ENCODE data around the gene HES5.

The HES5 gene

DNA sequence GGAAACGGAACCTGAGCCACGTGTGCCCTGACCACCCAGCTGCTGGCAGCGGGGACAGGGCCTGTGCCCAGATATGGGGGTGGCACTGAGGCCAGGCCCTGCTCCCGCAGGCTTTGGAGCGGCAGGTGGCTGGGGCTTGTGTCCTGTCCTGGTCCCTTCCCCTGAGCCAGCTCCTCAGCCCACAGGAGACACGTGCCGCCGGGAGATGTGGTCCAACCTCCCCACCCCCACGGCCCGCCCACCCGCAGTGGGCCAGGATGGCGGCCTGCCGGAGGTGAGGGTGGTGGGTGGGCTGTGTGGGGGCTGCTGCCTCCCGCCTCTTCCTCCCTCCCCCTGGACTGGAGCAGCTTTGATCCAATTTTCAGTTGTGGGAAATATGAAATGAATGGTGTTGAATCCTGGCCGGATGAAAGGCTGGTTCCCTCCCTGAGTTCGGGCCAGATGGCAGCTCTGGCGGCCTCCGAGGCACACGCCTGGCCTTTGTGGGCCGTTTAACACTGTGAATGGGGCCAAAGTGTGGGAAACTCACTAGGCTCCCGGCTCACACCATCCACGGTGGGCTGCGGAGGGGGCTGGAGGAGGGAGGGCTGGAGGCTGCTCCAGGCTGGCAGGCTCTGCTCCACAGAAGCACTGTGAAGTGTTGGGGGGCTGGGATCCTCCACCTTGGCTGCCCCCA lies 2.6 kb upstream of the HES5 start:
- TF ChIP-seq, protein P1, sequence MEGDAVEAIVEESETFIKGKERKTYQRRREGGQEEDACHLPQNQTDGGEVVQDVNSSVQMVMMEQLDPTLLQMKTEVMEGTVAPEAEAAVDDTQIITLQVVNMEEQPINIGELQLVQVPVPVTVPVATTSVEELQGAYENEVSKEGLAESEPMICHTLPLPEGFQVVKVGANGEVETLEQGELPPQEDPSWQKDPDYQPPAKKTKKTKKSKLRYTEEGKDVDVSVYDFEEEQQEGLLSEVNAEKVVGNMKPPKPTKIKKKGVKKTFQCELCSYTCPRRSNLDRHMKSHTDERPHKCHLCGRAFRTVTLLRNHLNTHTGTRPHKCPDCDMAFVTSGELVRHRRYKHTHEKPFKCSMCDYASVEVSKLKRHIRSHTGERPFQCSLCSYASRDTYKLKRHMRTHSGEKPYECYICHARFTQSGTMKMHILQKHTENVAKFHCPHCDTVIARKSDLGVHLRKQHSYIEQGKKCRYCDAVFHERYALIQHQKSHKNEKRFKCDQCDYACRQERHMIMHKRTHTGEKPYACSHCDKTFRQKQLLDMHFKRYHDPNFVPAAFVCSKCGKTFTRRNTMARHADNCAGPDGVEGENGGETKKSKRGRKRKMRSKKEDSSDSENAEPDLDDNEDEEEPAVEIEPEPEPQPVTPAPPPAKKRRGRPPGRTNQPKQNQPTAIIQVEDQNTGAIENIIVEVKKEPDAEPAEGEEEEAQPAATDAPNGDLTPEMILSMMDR (IDR thresholded peaks at IDR 0.05), result no peak

DNA sequence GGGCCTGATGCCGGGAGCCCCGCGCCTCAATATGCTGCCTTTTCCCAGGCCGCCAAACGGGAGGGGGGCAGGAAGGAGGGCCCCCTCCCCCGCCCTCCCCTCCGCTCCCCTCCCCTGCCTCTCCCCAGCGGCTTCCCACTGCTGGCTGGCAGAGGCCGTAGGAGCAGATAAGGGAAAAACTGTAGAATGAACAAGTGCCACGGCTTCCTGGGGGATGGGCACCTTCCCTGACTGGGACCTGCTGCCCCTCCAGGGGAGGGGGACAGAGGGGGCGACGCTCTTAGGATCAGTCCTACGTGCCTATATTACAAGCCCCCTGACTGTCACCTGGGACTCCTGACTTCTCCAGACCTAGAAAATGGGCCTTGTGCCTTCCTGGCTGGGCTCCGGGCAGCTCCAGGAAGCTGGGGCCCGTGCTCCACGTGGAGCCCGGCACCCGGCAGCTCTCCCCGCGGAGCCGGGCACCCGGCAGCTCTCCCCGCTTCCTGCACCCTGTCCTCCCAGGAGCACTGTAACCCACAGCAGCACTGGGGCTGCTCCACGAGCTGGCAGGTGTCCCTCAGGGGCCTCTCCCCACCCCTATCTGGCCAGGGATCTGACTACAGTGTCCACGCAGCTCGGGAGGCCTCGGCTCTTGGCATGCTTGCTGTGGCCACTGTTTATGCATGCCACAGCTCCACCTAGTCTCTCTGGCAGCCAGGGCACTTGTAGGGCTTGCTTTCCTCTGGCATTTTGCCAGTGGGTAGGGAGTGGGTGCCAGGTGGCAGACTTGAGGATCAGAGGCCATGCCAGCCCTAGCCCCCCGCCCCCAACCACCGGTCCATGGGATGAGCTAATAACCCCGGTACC lies 674 bp upstream of the HES5 start:
- TF ChIP-seq, protein P1 (IDR thresholded peaks at IDR 0.05), result no peak; the same call in 1 of the 2 replicates

DNA sequence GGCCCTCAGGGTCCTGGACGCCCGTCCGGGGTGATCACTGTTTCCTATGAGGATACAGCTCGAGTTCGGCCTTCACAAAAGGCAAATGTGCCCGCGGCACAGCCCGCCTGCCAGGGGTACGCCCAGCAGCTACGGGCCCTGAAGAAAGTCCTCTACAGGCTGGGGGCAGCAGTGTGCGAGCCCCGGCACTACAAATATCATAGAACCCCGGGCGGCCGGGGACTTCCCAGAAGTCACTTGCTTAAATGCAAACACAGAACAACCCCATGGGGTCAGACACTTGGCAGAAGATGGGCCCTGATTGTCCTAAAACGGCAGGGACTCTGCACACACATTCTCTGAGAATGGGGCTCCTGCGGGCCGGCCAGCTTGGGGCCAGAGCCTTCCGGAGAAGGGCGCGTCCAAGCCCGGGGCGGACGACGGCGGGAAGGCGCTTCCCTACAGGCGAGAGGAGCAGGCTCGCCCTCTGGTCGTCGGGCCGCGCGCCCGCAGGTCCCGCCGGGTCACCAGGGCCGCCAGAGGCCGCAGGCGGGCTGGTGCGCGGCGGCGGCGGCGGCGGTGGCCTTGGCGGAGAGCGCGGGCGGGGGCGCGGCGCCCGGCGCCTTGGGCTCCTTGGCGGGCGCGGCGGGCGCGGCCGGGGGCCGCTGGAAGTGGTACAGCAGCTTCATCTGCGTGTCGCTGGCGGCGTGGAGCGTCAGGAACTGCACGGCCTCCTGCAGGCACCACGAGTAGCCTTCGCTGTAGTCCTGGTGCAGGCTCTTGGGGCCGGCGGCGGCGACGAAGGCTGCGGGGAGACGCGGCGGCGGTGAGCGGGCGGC lies 888 bp downstream of the HES5 start:
- TF ChIP-seq, protein P1 (IDR thresholded peaks at IDR 0.05), result no peak

DNA sequence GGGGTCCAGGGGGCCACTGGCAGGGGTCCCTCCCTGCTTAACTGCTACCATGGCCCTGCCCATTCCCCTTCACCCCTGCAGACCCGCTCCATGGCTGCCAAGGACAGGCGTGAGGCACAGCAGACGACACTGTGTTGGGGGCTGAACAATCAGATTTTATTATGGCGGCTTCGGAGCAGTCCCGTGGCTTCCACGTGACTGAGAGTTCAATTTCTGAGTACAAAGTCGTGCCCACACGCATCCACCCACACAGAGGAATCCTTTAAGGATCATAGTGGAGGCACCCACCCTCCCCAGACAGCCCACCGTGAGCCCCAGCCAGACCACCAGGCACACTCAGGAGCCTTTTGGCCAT lies 1.5 kb downstream of the HES5 start:
- TF ChIP-seq, protein P1 (IDR thresholded peaks at IDR 0.05), result no peak

DNA sequence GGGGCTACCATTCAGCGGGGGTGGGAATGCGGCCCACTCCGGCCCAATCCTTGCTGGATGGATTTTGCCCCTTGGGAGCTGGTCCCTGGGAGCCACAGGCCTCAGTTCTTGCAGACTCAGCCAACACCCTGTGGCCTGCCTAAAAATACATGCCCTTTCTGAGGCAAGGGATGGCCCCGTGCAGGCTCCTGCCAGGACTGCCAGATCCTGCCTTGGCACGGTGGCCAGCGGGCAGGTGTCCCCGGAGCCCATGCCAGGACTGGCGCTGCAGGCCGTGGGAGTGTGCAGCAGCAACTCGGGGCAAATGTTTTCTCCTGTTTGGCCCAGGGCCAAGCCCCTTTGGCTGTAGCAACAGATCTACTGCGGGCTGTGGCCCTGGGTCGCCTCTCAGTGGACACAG lies 2.0 kb downstream of the HES5 start:
- TF ChIP-seq, protein P1 (IDR thresholded peaks at IDR 0.05), result no peak

DNA sequence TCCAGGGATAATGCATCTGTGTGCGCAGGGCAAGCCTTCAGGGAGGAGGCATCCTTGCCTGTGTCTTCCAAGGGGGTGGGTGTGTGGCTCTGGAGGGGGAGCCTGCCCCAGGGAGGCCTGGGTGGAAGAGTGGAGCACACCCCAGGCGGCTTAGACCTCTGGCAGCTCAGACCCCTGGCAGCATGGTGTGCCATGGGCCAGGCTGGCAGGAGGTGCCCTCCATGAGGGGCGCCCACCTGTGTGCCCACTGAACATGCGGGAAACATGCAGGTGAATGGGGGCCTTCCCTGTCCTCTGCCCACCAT lies 2.6 kb downstream of the HES5 start:
- TF ChIP-seq, protein P1 (IDR thresholded peaks at IDR 0.05), result no peak

DNA sequence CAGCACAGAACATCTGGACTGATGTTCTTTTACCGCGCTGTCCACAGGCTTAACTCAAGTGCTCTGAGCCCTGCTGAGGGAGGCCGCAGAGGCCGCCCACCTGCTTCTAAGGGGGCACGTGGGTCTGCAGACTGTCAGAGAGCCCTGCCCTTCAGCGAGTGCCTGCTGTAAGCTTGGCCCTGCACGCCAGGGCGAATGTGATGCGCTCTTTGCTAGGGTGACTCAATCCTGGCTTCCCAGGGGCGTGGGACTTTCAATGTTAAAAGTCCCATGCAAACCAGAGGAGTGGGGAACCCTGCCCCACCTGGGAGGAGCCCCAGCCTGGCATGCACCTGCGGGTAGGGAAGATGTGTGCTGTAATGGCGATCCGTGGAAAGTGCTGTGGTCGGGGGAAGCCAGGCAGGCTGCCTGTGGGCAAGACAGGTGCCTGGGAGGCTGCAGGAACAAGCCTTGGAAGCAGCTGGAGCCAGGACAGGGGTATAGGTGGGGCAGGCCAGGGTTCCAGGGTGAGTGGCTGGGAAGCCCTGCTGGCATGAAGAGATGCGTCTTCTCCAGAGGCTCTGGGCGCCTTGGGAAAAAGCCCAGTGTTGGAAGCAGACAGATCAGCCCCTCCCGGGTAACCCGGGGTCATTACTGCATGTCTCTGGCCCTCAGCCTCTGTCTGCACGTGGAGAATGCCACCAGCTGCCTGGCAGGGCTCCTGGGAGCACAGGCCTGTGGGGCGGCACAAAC lies 3.1 kb downstream of the HES5 start:
- TF ChIP-seq, protein P1 (IDR thresholded peaks at IDR 0.05), result no peak

All from LNCAP (cell line).